Measurements from ENCODE around the gene KLRF1.

The KLRF1 gene

DNA sequence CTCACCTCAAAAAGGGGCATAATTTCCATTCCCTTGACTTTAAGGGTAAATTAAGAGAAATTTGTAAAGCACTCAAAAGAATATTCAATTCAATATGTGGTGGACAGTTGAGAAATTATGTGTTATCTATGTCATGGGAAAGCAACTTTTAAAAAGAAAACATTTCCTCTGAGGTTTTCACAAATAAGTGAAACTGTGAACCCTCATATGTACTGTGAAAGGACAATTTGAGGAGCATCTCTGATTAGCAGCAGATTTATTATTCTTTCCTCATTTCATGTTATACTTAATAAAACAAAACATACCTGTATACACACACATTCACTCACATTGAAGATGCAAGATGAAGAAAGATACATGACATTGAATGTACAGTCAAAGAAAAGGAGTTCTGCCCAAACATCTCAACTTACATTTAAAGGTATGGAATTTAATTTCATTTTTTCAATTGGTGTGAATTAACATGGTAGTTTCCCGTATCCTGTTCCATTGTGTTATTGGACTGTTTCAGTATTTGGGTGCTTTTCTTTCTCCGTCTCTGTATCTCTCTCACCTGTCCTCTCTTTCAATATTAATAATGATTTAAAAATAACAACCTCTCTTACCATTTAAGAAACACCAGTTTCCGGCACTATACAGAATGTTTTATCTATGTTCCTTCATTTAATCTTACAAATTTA lies at the start of gene KLRF1:
Gene KLRF1, plus strand, starts transcription at position 273 of the 680 bp plus-strand sequence. Its CDS starts 64 bp downstream, at position 337.
- DNase-seq = no peak

GRCh38 chr12:9779209-9779608 lies 48.1 kb upstream of the KLRF1 start:
- DNase-seq = no peak

DNA sequence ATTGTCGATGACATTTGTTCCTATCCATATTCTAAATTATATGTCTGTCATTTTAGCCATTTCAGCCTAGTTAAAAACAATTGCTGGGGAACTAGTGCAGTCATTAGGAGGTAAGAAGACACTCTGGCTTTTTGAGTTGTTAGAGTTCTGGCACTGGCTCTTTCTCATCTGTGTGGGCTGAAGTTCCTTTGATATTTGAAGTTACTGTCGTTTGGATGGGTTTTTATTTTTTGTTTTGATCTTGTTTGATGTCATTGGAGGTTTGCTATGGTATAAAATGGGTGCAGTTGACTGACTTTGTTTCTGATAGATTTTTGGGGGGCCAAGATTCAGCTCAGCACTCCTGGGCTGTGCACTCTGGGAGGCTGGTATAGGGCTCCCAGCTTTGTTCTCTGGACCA lies 45.9 kb upstream of the KLRF1 start:
- no peak for DNase-seq

DNA sequence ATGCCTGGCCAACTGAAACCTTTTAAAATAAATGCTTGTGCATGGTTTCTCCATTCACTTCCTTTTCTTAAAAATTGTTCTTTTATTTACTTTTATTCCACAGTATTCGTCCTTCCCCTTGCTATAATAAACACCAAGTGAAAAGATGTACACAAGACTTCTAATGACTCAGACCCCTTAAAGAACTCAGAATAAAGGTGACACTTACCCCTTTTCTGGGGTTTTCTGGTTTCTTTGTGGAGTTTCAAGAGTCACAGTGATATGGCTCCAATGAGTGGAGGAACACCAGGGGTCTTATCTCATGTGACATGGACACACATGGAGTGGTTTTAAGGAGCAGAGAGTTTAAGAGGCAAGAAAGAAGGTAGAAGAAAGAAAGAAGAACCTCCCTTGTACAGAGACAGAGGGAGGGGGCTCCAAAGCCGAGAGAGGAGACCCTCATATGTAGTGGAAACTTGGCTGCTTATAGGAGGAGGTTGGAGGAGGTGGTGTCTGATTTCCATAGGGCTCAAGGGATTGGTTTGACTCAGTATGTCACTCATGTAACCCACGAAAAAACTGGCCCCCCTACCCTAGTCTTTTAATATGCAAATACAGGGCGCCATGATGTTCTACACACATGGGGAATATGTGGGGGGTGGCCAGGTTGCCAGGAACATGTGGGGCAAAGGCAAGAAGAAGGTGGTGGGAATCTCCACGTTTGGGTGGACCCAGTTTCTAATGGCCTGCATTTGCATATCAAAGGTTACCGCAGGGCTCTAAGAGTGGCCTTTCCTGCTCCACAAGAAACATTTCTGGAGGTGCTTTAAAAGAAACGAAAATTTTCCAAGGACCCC lies 44.5 kb upstream of the KLRF1 start:
- DNase-seq = no peak

DNA sequence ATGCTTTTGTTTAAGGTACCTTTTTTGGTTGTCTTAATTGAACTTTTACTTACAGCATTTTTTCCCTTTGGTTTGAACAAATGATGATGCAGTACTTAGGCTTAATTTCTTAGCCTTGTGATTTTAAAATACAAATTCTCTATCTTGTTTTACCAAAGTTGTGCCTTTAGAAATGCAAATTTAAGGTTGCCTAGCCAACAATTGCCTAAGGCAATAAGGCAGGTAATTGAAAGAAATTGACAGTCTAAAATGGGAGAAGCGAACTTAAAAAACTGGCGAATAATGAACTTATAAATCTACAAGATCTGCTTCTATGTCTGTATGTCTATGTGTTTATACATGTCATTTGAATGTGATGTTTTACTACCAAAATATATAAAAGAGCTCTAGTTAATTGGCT lies 43.0 kb upstream of the KLRF1 start:
- DNase-seq = no peak

DNA sequence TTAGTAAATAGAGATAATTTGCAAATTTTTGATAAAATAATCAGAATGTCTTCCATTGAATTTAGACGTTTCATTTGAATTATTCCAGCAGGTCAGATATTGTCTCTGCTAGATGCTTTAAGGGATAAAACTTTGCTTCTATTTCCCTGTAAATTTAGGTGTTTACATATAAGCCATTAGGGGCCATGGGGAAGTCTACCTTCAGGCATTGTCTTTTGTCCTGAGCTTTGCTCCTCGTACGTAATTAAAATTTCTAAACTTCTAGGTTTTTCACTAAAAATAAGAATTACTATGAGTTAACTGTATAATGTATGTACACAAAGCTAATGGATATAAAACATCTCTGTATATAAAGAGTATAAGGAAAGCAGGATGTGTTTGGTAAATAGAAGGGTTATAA lies 42.5 kb upstream of the KLRF1 start:
- no peak for DNase-seq

DNA sequence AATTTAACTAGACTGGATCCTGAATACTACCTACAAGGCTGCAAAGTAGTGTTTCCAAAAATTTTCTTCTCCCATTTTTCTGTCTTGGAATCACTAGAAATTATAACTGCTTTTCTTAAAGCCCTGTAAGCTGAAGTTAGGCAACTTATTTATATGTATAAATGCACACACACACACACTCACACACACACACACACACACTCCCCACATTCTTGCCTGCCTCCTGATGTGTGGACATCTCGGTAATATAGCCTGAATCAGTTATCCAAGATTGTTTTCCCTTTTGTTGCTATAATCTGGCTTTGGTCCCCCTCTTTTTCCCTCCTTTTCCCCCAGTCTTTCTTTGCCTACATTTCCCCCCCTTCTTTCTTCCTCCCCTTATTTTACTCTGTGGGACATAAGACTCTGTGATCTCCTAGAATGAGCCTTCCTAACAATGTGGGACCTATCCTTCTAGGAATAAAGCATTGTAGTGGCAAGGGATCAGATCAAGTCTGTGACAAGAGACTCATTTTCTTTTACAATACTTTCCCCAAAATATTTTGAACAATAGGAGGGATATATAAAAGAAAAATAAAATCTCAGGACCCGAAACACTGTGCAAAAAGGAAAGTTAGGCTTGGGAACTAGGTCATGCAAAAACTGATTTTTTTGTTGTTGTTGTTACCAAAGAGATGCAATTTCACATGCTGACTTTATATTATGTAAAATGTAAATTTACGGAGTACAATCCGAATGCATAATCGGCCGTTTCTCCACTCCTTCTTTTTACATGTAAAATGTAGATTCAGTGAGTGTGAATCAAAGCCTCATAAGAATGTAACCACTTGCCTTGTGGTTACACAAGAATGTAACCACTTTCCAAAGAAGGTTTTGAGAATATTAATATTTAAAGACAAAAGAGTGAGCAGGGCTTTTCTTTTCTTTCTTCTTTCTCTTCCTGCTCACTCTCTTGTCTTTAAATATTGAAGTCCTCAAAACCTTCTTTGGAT lies 40.3 kb upstream of the KLRF1 start:
- DNase-seq = no peak

DNA sequence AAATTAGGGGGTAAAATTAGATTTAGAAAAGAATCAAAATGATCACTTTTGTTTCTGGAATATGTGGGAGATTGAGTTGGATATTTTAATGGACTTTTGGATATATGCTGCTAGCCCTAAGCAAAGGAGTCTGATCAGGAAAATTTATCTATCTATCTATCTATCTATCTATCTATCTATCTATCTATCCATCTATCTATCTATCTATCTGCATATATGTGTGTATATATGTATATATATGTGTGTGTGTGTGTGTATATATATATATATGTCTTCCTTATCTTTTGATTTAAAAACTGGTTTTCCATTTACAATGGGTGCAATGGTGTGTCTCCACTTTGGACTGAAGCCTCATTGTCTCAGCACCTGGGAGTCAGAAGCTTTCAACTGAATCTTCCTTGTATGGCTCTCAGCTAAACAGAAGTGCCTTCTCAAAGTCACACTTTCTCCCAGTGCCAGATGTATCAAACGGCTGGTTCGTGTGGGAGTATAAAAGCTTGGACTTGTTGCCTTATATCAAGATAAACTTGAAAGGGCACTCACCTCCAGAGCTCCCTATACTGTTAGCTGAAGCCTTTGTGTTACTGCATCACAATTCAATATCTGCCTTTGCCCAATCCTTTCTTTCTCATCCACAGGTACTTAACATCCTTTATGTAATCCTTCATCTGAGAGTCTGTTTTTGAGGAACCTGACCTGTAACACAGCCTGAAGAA lies 34.9 kb upstream of the KLRF1 start:
- DNase-seq = no peak

- no peak for DNase-seq
Observed at GRCh38 chr12:9792961-9793617, 34.2 kb upstream of the KLRF1 start.

GRCh38 chr12:9793779-9794395 lies 33.4 kb upstream of the KLRF1 start:
- no peak for DNase-seq

- DNase-seq = no peak
Observed at GRCh38 chr12:9794484-9795093, 32.7 kb upstream of the KLRF1 start.

- no peak for DNase-seq
Observed at GRCh38 chr12:9795945-9796344, 31.3 kb upstream of the KLRF1 start.

GRCh38 chr12:9796346-9796745 lies 30.9 kb upstream of the KLRF1 start:
- no peak for DNase-seq

GRCh38 chr12:9796971-9797370 lies 30.3 kb upstream of the KLRF1 start:
- no peak for DNase-seq

DNA sequence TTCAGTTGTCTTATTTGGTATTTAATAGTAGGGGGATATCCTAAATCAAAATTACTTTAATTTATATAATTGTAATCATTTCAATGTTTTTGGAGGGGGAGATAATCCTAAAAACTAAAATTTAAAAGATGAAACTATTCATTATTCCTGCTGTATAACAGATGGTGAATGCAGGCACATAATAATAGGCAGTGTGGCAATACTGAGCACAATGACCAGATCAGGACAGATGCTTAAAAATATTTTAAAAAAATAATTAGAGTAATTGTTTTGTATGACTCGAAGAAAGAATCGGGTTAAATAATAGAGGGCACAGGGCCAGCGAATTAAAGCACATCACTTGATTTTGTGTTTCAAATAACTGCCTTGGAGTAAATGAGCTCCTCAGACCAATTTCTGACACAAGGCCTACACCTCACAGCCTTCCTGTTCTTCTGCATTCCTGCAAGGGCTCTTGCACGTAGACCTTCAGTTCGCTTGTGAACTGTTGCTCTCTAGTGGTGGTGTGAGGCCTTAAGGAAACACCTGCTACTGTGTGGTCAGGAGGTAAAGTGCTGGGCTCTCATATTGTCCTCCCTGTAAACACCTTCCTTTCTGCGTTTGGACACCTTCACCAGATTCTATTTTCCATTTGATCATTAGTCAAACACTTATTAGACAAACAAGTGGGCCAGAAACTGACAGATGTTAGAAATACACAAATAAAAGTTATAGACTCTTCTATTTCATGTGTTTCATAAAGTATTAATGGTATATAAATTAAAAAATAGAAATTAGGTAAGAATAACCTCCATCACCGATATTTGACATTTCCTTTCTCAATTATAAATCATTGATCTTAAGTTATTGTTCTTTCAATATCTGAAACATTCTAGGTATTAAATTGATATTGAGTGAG lies 29.3 kb upstream of the KLRF1 start:
- DNase-seq = peak; percentile 71

DNA sequence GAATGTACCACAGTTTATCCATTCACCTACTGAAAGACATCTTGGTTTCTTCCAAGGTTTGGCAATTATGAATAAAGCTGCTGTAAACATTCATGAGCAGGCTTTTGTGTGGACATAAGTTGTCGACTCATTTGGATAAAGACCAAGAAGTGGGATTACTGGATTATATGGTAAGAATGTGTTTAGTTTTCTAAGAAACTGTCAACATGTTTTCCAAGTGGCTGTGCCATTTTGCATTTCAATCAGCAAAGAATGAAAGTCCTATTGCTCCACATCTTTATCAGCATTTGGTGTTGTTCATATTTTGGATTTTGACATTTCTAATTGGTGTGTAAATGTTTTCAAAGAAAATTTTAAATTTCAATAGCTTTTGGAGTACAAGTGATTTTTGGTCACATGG lies 27.3 kb upstream of the KLRF1 start:
- no peak for DNase-seq

DNA sequence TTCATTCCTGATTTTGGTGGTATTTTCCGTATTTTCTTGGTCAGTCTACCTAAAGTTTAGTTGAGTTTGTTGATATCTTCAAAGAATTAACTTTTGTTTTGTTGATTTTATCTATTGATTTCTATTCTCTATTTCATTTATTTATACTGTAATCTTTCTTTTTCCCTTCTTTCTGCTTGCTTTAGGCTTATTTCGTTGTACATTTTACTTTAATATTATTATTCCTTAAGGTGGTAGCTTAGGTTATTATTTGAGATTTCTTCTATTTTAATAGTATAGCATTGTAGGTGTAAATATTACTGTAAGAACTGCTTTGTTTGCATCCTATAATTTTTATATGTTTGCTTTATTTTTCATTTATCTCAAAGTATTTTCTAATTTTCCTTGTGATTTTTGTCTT lies 21.4 kb upstream of the KLRF1 start:
- no peak for DNase-seq

DNA sequence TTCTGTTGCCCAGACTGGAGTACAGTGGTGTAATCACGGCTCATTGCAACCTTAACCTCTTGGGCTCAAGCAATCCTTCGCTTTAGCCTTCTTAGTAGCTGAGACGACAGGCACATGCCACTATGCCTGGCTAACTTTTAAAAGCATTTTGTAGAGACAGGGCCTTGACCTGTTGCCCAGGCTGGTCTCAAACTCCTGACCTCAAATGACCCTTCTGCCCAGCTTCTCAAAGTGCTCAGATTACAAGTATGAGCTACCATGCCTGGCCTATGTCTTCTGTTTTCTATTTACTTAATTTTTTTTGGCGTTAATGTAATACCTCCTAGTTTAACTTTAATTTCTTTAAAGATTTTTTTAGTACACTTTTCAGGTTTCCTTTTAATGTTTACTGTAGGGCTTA lies 20.6 kb upstream of the KLRF1 start:
- DNase-seq = no peak

- DNase-seq = no peak
Observed at GRCh38 chr12:9808504-9808903, 18.8 kb upstream of the KLRF1 start.

GRCh38 chr12:9809338-9809737 lies 17.9 kb upstream of the KLRF1 start:
- DNase-seq = no peak

Data from stimulated activated CD4-positive, alpha-beta T cell treated with anti-CD3 and anti-CD28 coated beads, Interleukin-1b, Interleukin-23, amount 100 ng/mL, for 48 hours (primary cell).